Hematopoietic multipotent progenitor cell treated with erythropoietin and hydrocortisone succinate and interleukin-3 and kit ligand, for 17 days (in vitro differentiated cells): ENCODE data around the gene BCL2L12.
A peak's percentile ranks its signal among the peaks of the same experiment; 100 is the strongest.

Experiments used
- DNase-seq: peaks from one replicate; pipeline ENCODE4 v3.0.0-alpha.2; 2015; ENCODE audit warnings: low spot score

BCL2L12 gene

DNA sequence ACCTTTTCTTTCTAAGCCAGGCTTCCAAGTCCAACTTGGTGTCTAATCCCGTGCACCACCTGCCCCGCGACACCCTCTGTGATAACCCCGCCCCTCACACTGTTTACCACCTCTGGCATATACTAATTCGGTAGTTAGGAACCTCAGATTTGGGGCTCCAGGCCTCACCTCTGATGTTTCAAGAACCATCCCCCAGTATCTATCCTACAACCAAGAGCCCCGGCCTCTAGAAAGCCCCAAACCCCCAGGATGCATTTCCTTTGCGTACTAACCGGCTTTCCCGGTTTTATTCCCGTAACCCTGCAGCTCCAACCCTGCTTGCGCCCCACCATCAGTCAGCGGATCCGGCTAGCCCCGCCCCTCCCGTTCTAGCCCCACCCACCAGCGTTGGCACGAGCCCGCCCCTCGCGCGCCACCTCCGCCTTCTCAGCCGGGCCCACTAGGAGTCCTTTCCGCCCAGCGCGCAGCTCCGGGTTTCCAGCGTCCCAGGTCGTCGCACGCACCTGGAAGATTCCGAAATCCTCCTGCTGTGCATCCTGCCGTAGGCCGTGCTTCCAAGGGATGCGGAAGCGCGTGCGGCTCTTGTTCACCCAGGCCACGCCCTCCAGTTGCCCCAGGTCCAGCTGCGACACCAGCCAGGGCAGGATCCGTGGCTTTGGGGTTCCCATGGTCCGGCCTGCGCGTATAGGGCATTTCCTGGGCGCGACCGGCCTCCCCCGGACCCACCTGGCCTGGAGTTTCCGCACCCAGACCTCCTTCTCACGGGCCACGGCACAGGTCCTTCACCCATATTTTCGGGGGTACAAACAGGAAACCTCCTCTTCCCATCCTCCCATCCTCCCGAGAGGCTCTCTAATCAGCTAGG, 1.3 kb upstream of the BCL2L12 start:
- DNase-seq, result peak; percentile 90

DNA sequence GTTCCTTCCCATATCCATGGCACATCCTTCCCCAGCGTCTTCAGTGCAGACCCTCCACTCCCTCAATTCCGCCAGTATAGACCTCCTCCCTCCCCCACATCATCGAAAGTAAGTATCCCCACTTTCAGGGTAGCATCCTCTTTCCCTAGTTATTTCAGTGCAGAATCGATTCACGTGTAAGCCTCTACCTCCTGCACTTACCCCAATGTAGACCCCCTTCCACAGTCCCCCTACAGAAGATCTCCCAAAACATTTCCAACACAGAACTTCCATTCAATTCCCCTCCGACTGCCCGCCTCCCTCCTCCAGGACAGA, 740 bp upstream of the BCL2L12 start:
- no peak for DNase-seq

DNA sequence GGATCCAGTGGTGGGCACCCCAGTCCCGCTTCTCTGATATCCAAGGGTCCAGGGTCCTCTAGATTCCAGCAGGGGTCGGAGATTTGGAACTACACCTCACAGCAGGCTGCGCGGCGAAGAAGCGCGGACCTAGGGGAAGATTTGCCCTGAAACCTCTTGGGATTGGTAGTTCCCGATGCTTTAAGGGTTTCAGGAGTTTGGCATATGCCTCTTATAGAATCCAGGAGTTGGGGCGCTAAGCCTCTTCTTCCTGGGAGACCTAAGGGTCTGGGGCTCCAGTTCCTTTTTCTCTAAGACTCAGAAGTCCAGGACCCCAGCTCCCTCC, 349 bp downstream of the BCL2L12 start:
- no peak for DNase-seq

GRCh38 chr19:49667473-49667872, 1.7 kb downstream of the BCL2L12 start:
- DNase-seq, result no peak

DNA sequence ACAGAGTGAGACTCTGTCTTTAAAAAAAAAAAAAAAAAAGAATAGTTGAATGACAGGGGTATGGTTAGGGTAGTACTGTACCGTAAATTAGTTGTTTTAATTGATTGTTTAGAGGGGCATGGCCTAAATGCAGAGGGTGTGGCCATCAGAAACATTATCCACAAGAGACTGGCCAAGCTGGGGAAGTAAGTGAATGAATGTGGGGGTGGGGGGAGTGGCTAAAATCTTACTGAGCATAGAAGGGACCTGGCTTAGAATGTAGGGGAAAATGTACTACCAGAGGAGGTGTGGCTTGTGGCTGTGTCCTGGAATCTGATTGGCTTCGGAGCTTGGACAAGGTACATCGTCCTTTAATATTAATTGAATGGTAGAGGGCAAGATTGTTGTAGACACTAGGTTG, 3.8 kb downstream of the BCL2L12 start:
- DNase-seq, result no peak

- DNase-seq, result peak; percentile 83
Measured at GRCh38 chr19:49672131-49672919, 6.6 kb downstream of the BCL2L12 start.

DNA sequence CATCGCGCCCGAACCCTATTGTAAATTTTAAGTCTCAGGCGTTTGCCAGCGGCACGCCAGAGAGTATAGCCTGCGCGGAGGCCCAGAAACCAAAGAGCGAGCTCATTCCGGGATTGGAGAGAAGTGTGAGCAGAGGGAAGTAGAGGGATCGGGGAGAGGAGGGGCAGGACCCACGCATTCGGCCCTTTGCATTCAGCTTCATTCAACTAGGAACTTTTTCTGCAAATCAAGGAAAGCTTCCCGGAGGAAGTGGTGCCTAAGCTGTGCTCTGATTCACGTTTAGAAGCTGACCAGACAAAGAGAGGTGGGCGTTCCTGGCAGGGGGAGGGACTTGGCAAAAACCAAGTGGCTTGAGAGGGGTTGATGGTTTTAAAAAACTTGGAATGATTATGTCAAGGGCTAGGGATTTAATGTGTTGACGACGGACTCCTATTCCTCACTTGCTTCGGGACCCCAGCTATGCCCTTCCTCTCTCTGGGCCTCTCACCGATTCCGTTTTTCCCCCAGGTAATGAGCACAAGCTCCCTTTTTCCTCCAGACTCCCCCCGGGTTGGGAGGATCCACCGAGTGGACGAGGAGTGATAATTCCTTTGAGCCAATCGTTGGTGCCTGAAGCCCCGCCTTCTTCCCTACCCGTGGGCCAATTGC, 10.5 kb downstream of the BCL2L12 start:
- DNase-seq, result no peak

DNA sequence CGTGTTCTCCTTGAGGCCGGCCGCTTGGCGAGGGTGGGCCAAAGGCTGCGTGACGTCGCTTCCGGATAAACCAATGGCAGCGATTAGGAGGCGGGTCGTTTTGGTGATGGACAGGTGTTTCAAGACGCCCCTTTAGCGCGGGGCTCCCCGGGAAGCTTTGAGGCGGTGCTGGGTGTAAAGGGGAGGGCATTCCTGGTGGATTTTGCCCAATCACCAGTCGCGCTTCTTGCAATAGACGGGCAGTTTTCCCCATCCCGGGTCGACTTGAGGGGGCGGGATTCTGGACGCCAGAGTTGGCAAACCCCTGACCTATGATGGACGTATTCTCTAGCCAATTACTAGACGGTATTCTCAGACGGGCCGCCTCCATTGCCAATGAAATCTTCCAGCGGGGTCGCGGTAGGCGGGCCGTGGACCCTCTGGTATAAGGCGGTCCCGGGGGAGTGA, 11.1 kb downstream of the BCL2L12 start:
- peak; percentile 100 for DNase-seq

DNA sequence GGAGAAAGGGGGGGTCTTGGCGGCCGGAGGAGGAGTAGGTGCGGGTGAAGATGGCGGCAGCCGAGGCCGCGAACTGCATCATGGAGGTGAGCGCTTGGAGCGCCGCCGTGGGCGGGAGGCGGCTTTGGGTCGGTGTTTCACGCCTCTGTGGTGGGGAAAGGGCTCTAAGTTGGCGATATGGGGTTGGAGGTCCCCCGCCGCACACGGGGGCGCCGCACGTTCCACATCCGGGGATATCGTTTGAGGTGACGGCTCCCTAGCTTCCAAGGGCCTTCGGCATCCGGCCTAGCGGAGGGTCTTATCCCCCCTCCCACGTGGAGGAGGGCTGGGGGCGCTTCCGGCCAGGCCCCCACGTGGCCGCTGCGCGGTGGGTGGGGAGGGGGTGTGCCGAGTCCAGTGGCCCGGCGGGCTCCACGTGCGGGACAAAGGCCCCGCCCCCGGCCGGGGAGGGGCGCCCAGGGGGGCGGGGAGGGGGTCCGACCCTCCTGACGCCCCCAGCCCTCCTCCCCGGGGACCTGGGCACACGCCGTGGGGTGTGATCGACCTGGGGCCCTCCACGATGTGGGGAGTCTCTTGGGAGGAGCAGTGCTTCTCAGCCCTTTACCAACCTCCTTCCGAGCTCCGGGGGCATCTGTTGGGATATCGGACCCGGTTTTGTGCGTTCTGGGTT, 11.6 kb downstream of the BCL2L12 start, which contains the start of gene PRMT1:
Gene PRMT1, plus strand, starts transcription at position 41 of the 670 bp plus-strand sequence. Its CDS starts 10 bp downstream, at position 51.
- DNase-seq, result peak; percentile 60

- peak; percentile 86 for DNase-seq
Measured at GRCh38 chr19:49677901-49678674, 12.4 kb downstream of the BCL2L12 start.

DNA sequence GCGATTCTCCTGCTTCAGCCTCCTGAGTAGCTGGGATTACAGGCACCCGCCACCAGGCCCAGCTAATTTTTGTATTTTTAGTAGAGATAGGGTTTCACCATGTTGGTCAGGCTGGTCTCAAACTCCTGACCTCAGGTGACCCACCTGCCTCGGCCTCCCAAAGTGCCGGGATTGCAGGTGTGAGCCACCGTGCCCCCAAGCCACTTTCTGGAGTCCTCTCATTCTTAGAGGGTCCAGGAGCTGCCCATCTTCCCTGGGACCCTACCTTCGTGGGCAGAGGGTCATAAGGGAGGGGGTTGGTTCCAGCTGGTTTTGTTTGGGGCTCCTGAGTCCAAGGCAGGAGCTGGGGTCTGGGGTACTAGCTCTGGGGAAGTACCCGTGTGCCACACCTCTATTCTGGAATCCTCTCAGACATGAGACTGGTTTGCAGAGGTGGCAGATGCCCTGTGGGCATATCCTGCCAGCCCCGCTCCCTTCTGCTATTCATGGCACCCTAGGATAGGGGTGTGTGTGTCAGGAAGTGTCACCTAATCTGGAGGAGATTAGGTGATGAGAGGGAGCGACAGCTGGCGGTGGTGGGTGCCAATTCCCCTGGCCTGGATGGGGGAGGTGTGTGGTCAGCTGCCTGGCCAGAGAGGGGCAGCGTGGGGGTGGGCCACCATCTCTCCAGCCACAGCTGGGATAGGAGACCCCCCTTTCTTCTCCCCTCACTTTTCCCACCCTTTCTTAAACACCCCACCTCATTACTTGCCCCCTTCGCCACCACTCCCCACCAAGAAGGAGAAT, 13.4 kb downstream of the BCL2L12 start:
- DNase-seq, result no peak

DNA sequence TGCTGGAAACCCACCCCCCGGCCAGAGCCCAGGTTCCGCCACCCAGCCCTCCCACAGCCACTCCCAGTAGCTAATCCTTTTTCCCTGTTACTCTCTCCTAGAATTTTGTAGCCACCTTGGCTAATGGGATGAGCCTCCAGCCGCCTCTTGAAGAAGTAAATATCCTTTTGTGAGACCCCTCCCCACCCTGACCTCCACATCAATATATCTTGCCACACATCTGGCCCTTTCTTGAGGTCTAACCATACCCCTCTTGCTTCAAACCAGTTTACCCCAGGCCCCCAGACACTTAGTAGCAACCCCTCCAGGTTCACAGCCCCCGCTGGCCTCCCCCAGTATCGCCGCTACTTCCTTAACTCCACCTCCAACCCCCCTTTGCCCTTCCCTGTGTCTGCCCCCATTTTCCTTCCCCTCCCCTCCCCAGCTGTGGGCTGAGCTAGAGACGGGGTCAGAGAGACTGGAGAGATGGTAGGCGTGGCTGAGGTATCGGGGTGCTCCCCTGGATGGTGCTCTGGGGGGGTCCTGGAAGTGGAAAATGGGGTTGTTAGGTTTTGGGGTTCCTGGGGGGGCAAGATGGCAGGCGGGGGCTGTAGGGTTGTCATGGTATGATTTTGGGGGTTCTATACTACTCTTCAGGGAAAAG, 14.2 kb downstream of the BCL2L12 start:
- no peak for DNase-seq

GRCh38 chr19:49680421-49681351, 15.0 kb downstream of the BCL2L12 start:
- peak; percentile 91 for DNase-seq

DNA sequence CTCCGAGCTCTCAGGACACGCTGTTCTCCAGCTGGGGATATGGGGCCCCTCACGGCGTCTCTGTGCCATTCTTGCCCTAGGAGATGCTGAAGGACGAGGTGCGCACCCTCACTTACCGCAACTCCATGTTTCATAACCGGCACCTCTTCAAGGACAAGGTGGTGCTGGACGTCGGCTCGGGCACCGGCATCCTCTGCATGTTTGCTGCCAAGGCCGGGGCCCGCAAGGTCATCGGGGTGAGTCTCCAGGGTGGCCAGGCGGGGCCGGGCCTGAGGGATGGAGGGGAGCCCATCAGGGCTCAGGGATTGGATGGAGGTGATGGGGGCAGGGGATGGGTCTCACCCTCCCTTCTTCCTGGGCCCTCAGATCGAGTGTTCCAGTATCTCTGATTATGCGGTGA, 16.1 kb downstream of the BCL2L12 start:
- no peak for DNase-seq

DNA sequence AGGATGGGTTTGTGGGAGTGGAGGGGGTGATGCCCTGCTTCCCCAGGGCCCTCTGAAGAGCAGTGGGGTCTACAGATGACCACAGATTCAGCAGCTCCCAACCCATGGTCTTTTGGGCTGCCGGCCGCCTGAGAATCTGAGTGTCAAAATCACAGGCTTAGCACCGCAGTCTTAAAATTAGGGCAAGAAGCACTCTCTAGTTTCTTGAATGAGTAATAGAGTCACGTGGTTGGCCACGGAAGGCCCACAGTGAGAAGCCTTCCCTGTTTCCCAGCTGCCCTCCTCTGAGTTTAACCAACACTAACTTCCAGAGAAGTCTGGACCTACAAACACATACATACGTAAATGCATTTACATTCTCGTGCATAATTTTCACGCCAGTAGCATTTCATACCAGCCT, 16.5 kb downstream of the BCL2L12 start:
- DNase-seq, result no peak

DNA sequence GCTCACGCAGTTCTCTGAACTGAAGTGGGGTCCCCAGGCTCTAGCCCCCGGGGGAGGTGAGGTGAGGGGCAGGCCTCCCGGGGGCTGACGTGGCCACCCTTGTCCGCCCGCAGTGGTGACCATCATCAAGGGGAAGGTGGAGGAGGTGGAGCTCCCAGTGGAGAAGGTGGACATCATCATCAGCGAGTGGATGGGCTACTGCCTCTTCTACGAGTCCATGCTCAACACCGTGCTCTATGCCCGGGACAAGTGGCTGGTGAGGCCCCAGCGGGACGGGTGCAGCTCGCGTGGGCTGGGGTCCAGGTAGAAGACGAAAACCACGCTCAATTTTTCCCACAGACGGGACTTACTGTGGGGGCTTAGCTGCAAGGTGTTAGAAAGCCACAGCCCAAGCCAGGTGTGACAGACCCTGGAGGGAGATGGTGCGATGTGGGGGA, 18.1 kb downstream of the BCL2L12 start:
- no peak for DNase-seq

GRCh38 chr19:49684251-49684982, 18.7 kb downstream of the BCL2L12 start:
- DNase-seq, result peak; percentile 20

- DNase-seq, result no peak
Measured at GRCh38 chr19:49684983-49685553, 19.3 kb downstream of the BCL2L12 start.
